ENCODE results near the gene SPCS2.

DNA sequence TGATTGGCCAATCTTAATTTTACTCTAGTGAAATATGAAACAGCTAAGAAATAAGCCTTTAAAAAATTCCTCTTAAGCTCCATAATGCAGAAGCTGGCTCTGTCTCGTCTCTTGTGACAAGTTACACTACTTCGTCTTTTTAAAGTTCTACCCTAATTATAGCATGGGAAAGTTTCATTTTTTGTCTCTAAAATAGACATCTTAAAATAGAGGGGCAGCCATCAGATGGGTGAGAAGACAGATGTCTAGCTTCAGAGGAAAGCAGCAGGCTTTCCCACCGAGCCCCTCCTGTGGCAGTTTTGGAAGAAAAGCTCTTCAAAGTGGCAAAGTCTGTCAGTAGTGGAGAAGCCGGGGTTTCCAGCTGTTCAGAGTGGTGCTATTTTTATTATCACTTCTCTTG is 39.7 kb upstream of the SPCS2 start:
- TF ChIP-seq, protein P1, sequence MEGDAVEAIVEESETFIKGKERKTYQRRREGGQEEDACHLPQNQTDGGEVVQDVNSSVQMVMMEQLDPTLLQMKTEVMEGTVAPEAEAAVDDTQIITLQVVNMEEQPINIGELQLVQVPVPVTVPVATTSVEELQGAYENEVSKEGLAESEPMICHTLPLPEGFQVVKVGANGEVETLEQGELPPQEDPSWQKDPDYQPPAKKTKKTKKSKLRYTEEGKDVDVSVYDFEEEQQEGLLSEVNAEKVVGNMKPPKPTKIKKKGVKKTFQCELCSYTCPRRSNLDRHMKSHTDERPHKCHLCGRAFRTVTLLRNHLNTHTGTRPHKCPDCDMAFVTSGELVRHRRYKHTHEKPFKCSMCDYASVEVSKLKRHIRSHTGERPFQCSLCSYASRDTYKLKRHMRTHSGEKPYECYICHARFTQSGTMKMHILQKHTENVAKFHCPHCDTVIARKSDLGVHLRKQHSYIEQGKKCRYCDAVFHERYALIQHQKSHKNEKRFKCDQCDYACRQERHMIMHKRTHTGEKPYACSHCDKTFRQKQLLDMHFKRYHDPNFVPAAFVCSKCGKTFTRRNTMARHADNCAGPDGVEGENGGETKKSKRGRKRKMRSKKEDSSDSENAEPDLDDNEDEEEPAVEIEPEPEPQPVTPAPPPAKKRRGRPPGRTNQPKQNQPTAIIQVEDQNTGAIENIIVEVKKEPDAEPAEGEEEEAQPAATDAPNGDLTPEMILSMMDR (IDR thresholded peaks at IDR 0.05) = no peak
- TF ChIP-seq POLR2A (IDR thresholded peaks at IDR 0.05) = no peak

Data from esophagus squamous epithelium (tissue), 4 donors.